Inferior parietal cortex (tissue), 1 donor: Measurements from ENCODE around the gene RAB34.

Experiments used
- DNase-seq: peaks from one replicate; pipeline ENCODE4 v3.0.0-alpha.2; 2016; ENCODE audit errors: extremely low spot score

Gene RAB34

GRCh38 chr17:28712032-28712704 is 5.5 kb downstream of the RAB34 start:
- DNase-seq: no peak

GRCh38 chr17:28711723-28712031 is 6.0 kb downstream of the RAB34 start, which contains the start of gene PROCA1:
Gene PROCA1, minus strand, starts transcription at chr17:28711888. Its CDS starts 228 bp downstream, at chr17:28711660.
- no peak for DNase-seq

GRCh38 chr17:28710861-28711722 is 6.6 kb downstream of the RAB34 start:
- peak; percentile 74 for DNase-seq

- DNase-seq: no peak
Measured at GRCh38 chr17:28707339-28707720, 10.3 kb downstream of the RAB34 start.

GRCh38 chr17:28706471-28707338 is 11.0 kb downstream of the RAB34 start:
- DNase-seq: no peak

- DNase-seq: no peak
Measured at GRCh38 chr17:28705728-28706334, 11.8 kb downstream of the RAB34 start.

- DNase-seq: no peak
Measured at GRCh38 chr17:28705074-28705659, 12.5 kb downstream of the RAB34 start.

- DNase-seq: no peak
Measured at GRCh38 chr17:28704219-28704858, 13.3 kb downstream of the RAB34 start.

- no peak for DNase-seq
Measured at GRCh38 chr17:28703552-28704218, 14.0 kb downstream of the RAB34 start.

- no peak for DNase-seq
Measured at GRCh38 chr17:28702752-28703150, 14.9 kb downstream of the RAB34 start.

GRCh38 chr17:28702026-28702751 is 15.5 kb downstream of the RAB34 start:
- DNase-seq: peak; percentile 63

- DNase-seq: no peak
Measured at GRCh38 chr17:28700830-28701492, 16.7 kb downstream of the RAB34 start.

- no peak for DNase-seq
Measured at GRCh38 chr17:28700278-28700677, 17.4 kb downstream of the RAB34 start.

- no peak for DNase-seq
Measured at GRCh38 chr17:28698253-28698941, 19.3 kb downstream of the RAB34 start.

- no peak for DNase-seq
Measured at GRCh38 chr17:28693869-28694268, 23.8 kb downstream of the RAB34 start.

- no peak for DNase-seq
Measured at GRCh38 chr17:28689011-28689410, 28.7 kb downstream of the RAB34 start.

GRCh38 chr17:28688481-28688880 is 29.2 kb downstream of the RAB34 start:
- no peak for DNase-seq

- no peak for DNase-seq
Measured at GRCh38 chr17:28686296-28686695, 31.4 kb downstream of the RAB34 start.

- DNase-seq: no peak
Measured at GRCh38 chr17:28685366-28685765, 32.3 kb downstream of the RAB34 start.
